GM12891 (cell line): Measurements from ENCODE around the gene PIGQ.

Experiments
- DNase-seq: peaks from one replicate; pipeline ENCODE4 v3.0.0; 2011; ENCODE audit warnings: low spot score; ENCODE audit not compliant: insufficient read length
- FAIRE-seq: peaks from 2 replicates; lab custom pipeline; 2011; peaks lifted over from hg19 to GRCh38; lab: Jason Lieb, UNC
- PAX5 ChIP-seq: IDR thresholded peaks from 2 replicates; pipeline ENCODE4 v1.6.1; 2011; ENCODE audit warnings: low read length, moderate library complexity, mild to moderate bottlenecking; ENCODE audit not compliant: insufficient read depth, severe bottlenecking
- POLR2A ChIP-seq: IDR thresholded peaks from 2 replicates; pipeline ENCODE4 v1.6.1; 2011; ENCODE audit warnings: low read depth, low read length, control low read depth
- POLR2AphosphoS5 ChIP-seq: IDR thresholded peaks from 2 replicates; pipeline ENCODE4 v1.6.1; 2011; ENCODE audit warnings: low read depth, low read length, control low read depth
- POU2F2 ChIP-seq: IDR thresholded peaks from 2 replicates; pipeline ENCODE4 v1.6.1; 2011; ENCODE audit warnings: low read depth, mild to moderate bottlenecking, control low read depth, low read length, moderate library complexity
- SPI1 ChIP-seq: IDR thresholded peaks from 2 replicates; pipeline ENCODE4 v1.6.1; 2011; ENCODE audit warnings: low read depth, low read length, control low read depth
- TAF1 ChIP-seq: IDR thresholded peaks from 2 replicates; pipeline ENCODE4 v1.6.1; 2011; ENCODE audit warnings: low read depth, low read length, control low read depth

PIGQ gene

GRCh38 chr16:603933-604332, 34.2 kb downstream of the PIGQ start:
- DNase-seq: no peak
- no peak for FAIRE-seq
- TF ChIP-seq POU2F2 (no peak), TAF1 (no peak), POLR2A (no peak), PAX5 (no peak), SPI1 (no peak), POLR2AphosphoS5 (no peak)

- DNase-seq: no peak
- no peak for TF ChIP-seq SPI1
- no peak for TF ChIP-seq PAX5
- no peak for TF ChIP-seq TAF1
- no peak for TF ChIP-seq POLR2AphosphoS5
- no peak for TF ChIP-seq POU2F2
- no peak for TF ChIP-seq POLR2A
- FAIRE-seq: no peak
These were observed 37.0 kb downstream of the PIGQ start for GRCh38 chr16:606656-607307.

- FAIRE-seq: no peak
- DNase-seq: no peak
- TF ChIP-seq PAX5 (peak; percentile 79), POLR2AphosphoS5 (no peak), POU2F2 (no peak)
These were observed 38.3 kb downstream of the PIGQ start for GRCh38 chr16:608019-608418.

GRCh38 chr16:609316-609715, 39.5 kb downstream of the PIGQ start:
- DNase-seq (no peak), FAIRE-seq (no peak)
- TF ChIP-seq PAX5 (no peak), SPI1 (no peak), POU2F2 (no peak), POLR2A (no peak), TAF1 (no peak), POLR2AphosphoS5 (no peak)

- no peak for FAIRE-seq
- TF ChIP-seq SPI1 (no peak), TAF1 (no peak), PAX5 (no peak), POU2F2 (no peak), POLR2A (no peak)
- no peak for DNase-seq
These were observed 40.2 kb downstream of the PIGQ start for GRCh38 chr16:609984-610383.

GRCh38 chr16:610513-611381, 41.0 kb downstream of the PIGQ start:
- no peak for FAIRE-seq
- DNase-seq: no peak
- TF ChIP-seq TAF1: no peak
- TF ChIP-seq POLR2AphosphoS5: no peak
- no peak for TF ChIP-seq SPI1
- no peak for TF ChIP-seq POU2F2
- TF ChIP-seq PAX5: no peak
- TF ChIP-seq POLR2A: no peak

- DNase-seq (no peak), FAIRE-seq (no peak)
- no peak for TF ChIP-seq TAF1
These were observed 45.4 kb downstream of the PIGQ start for GRCh38 chr16:615122-615521.

GRCh38 chr16:616733-617586, 47.2 kb downstream of the PIGQ start:
- no peak for TF ChIP-seq TAF1
- no peak for TF ChIP-seq POU2F2
- no peak for TF ChIP-seq PAX5
- no peak for TF ChIP-seq SPI1
- TF ChIP-seq POLR2AphosphoS5: no peak
- TF ChIP-seq POLR2A: no peak
- no peak for FAIRE-seq
- DNase-seq: no peak

GRCh38 chr16:617855-618254, 48.1 kb downstream of the PIGQ start:
- no peak for TF ChIP-seq PAX5
- no peak for TF ChIP-seq SPI1
- no peak for TF ChIP-seq TAF1
- no peak for TF ChIP-seq POLR2AphosphoS5
- TF ChIP-seq POU2F2: no peak
- TF ChIP-seq POLR2A: no peak
- FAIRE-seq (no peak), DNase-seq (no peak)
